Nucleus accumbens (tissue), 56 donors: ENCODE measurements around the gene CAMLG.

ENCODE experiments used
- DNase-seq, 56 donors: peaks; one replicate each; lab custom pipeline; 2025; lab: John Stamatoyannopoulos, UW

The CAMLG gene

DNA sequence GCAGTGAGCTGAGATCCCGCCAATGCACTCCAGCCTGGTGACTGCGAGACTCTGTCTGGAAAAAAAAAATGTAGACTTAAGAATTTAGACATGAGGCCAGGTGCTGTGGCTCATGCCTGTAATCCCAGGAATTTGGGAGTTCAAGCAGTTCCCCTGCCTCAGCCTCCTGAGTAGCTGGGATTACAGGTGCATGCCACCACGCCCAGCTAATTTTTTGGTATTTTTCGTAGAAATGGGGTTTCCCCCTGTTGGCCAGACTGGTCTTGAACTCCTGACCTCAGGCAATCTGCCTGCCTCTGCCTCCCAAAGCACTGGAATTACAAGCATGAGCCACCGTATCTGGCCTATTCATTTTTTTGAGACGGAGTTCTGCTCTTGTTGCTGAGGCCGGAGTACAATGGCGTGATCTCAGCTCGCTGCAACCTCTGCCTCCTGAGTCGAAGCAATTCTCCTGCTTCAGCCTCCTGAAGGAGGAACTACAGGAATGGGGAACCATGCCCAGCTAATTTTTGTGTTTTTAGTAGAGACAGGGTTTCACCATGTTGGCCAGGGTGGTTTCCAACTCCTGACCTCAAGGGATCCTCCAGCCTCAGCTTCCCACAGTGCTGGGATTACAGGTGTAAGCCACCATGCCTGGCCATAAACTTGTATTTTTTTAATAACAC is 34.2 kb downstream of the CAMLG start:
- no peak for DNase-seq

DNA sequence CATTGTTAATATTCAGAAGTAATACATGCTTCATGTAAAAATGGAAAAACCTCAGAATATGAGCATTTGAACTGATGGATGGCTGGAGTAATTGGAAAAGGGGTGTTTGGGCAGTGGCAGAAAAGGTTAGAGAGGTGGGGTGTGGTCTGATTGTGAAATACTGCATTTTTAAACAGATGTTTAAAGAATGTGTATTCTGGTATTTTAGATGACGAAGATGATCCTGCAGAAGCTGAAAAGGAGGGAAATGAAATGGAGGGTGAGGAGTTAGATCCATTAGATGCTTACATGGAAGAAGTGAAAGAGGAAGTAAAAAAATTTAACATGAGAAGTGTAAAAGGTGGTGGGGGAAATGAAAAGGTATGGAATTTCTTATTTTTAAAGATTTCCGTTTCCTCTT is 39.0 kb downstream of the CAMLG start:
- DNase-seq, result no peak

DNA sequence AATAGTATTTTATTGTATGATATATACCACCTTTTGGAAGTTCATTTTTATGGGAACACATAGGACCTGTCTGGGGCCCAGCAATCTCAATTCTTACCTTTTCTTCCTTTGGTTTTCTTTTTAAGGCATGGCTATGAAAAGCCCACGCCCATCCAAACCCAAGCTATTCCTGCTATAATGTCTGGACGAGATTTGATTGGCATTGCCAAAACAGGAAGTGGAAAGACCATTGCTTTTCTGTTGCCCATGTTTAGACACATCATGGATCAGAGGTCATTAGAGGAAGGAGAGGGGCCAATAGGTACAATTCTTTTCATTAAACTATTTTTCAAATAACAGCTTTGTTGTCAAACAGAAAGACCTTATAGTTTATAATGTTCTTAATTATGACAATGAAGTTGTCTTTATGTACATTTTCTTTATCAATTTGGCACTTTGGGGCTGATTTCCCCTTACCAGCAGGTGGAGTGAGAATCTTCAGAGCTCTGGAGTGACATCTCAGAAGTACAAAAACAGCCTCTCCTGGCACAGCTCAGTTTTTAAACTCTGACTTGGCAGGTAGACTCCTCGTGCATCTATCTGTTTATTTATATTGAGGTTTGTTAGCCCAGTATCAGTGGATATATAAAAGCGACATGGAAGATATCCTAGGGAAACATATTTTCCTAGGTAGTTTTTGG is 46.0 kb downstream of the CAMLG start:
- no peak for DNase-seq

DNA sequence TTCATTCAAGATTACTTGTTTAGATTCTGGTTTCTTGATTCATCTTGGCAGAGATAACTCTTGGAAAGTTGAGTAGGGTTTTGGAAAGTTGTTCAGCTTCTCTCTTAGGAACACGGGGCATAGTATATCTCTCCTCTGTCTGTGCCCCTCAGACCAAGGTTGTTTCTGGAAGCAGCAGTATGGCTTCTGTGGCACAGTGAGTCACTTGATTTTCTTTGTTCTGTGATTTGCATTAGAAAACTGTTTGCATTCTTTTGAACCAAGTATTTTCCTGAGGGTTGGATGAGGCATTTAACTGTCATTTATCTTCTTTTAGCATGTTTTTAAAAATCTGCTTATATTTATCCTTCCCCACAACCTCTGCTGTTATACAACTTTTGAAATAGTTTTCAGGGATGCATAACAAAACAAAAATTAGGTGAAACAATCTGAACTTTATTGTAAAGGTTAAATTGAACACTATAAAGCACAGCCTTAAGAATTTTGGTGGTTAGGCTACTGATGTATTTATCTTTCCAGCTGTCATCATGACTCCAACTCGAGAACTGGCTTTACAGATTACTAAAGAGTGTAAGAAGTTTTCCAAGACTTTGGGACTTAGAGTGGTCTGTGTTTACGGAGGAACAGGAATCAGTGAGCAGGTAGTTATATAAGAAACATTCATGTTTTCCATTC is 46.7 kb downstream of the CAMLG start:
- DNase-seq, result no peak

DNA sequence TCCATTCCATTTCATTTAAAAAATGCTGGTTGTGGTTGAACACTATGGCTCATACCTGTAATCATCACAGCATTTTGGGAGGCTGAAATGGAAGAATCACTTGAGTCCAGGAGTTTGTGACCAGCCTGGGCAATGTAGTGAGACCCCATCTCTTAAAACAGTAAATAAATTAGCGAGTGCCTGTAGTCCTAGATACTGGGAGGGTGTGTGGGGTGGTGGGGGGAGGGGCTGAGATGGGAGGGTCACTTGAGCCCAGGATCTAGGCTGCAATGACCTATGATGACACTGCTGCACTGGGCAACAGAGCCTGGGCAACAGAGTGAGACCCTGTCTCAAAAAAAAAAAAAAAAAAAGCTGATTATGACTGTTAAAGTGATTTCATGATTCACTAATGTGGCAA is 49.3 kb downstream of the CAMLG start:
- DNase-seq, result no peak

DNA sequence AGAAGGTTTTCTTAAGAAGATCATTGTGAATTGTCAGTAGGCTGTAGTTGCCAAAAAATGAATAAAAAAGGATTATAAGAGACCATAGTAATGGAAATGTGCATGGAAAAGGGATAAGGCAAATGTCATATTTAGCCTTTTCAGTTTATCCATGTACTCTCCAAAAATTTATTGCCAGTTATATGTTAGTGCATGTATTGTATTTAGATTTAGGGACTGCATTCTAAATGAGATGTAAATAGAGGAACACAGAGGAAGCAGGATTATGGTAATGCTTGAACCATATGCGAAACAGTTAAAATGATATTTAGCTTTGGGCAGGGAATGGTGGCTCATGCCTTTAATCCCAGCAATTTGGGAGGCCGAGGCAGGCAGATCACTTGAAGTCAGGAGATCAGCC is 53.2 kb downstream of the CAMLG start:
- no peak for DNase-seq

DNA sequence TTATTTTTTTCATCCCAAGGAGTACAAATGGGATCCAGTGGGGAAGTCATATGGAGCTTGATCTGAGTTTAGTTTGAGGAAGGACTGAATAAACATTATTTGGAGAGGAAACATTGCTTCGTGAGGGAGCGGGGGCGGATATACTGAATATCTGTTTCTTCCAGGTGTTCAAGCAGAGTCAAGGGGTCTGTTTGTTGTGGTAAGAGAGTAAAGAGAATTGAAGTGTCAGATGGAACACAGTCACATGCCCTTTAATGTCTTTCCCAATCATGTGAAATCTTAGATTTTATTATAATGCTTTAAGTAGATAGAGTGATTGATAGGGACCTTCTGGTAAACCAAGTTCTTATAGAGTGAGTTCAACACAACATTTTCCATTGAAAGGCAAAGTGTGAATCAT is 53.9 kb downstream of the CAMLG start:
- no peak for DNase-seq

DNA sequence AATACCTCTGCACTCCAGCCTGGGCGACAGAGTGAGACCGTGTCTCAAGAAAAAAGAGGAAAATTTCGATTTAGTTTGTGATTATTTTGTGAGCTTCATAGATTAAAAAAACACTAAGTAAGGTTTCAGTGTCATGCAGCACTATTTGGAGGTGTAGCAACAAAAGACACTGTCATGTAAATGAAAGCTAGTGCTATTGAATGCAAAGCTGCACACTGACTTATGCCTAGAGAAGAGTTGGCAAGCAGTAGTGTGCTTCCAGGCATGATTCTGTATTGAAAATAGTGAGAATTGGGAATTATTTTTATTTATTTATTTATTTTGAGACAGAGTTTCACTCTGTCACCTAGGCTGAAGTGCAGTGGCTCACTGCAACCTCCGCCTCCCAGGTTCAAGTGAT is 54.8 kb downstream of the CAMLG start:
- DNase-seq, result no peak

DNA sequence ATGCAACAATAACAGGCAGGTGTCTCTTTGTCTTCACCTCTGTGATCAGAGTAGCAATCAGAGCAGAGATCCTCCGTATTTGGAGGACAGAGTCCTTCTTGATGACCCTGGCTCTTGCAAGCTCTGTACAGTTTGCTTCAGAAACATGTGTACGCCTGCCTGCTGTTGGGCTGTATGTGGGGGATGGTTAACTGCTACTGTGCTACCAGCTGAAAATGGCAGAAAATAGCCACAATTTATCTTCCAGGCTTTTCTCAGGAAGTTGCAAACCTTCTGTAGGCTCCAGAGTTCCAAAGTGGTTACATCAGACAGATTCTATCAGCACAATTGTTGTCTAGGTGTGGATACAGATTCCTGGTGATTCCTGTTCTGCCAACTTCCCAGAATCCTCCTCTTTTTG is 55.7 kb downstream of the CAMLG start:
- DNase-seq, result no peak

DNA sequence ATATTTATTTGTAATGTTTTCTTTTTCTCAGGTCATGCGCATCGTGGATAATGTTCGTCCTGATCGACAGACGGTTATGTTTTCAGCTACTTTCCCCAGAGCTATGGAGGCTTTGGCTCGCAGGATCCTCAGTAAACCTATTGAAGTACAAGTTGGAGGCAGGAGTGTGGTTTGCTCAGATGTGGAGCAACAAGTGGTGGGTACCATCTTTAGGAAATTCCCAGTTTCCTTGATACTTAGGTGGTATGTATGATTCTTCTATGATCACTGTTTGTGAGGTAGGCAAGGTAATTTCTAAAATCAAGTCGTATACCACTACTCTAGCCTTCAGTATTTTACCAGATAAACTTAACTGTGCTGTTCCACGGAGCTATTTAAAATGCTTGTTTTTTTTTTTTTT is 56.5 kb downstream of the CAMLG start:
- DNase-seq, result no peak

DNA sequence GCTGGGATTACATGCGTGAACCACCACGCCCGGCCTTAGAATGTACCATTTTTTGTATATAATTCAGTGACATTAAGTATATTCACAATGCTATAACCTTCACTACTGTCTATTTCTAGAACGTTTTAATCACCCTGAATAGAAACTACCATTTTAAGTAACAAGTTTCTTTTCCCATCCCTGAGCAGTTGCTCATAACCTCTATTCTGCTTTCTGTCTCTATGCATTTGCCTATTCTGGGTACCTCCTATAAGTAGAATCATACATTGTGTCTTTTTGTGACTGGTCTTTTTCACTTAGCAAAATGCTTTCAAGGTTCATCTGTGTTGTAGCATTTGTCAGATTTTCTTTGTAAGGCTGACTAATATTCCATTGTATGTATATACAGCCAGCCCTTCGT is 60.1 kb downstream of the CAMLG start:
- no peak for DNase-seq
